ENCODE data around the gene TRAPPC2B.
A peak's percentile ranks its signal among the peaks of the same experiment; 100 is the strongest.

TRAPPC2B gene

GRCh38 chr19:57350877-57351805, 12.2 kb upstream of the TRAPPC2B start, which contains the start of gene ZNF304:
ZNF304 (plus strand) TSS chr19:57351271; CDS start chr19:57351665, 394 bp downstream.
- peak; percentile 90 to 95 for DNase-seq (ENCODE audit: low read depth in 1 of 2, low spot score in 1 of 2)
- H3K27ac ChIP-seq (replicated peaks), result peak within 1 kb of the TSS; percentile 73
- TF ChIP-seq GABPA (IDR thresholded peaks at IDR 0.05; ENCODE audit: low read depth), result peak; percentile 27; the same call in 1 of the 2 replicates
- no peak for TF ChIP-seq SPI1 (IDR thresholded peaks at IDR 0.05; ENCODE audit: borderline replicate concordance, low read depth)
- peak; percentile 53; the same call in 1 of the 2 replicates for TF ChIP-seq POLR2AphosphoS5 (IDR thresholded peaks at IDR 0.05; ENCODE audit: low read depth)
- TF ChIP-seq, protein P1, sequence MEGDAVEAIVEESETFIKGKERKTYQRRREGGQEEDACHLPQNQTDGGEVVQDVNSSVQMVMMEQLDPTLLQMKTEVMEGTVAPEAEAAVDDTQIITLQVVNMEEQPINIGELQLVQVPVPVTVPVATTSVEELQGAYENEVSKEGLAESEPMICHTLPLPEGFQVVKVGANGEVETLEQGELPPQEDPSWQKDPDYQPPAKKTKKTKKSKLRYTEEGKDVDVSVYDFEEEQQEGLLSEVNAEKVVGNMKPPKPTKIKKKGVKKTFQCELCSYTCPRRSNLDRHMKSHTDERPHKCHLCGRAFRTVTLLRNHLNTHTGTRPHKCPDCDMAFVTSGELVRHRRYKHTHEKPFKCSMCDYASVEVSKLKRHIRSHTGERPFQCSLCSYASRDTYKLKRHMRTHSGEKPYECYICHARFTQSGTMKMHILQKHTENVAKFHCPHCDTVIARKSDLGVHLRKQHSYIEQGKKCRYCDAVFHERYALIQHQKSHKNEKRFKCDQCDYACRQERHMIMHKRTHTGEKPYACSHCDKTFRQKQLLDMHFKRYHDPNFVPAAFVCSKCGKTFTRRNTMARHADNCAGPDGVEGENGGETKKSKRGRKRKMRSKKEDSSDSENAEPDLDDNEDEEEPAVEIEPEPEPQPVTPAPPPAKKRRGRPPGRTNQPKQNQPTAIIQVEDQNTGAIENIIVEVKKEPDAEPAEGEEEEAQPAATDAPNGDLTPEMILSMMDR (IDR thresholded peaks at IDR 0.05; ENCODE audit: insufficient read depth, low read length), result no peak
- no peak for TF ChIP-seq REST (IDR thresholded peaks at IDR 0.05; ENCODE audit: insufficient replicate concordance, low read depth)
- H3K27me3 ChIP-seq (ENCODE audit: insufficient read depth, poor library complexity, severe bottlenecking), result no peaks in the 10 kb centered on the region
- H3K4me3 ChIP-seq (replicated peaks; ENCODE audit: insufficient read depth, low read length), result peak within 1 kb of the TSS; percentile 95

GRCh38 chr19:57351867-57352266, 11.5 kb upstream of the TRAPPC2B start:
- peak overlapping the region; percentile 73 for H3K27ac ChIP-seq (replicated peaks)
- TF ChIP-seq POLR2AphosphoS5 (IDR thresholded peaks at IDR 0.05; ENCODE audit: low read depth), result no peak
- TF ChIP-seq, protein P1 (IDR thresholded peaks at IDR 0.05; ENCODE audit: insufficient read depth, low read length), result no peak
- no peak for TF ChIP-seq GABPA (IDR thresholded peaks at IDR 0.05; ENCODE audit: low read depth)
- TF ChIP-seq SPI1 (IDR thresholded peaks at IDR 0.05; ENCODE audit: borderline replicate concordance, low read depth), result no peak
- TF ChIP-seq REST (IDR thresholded peaks at IDR 0.05; ENCODE audit: insufficient replicate concordance, low read depth), result no peak
- DNase-seq (ENCODE audit: low read depth in 1 of 2, low spot score in 1 of 2), result no peak
- H3K4me3 ChIP-seq (replicated peaks; ENCODE audit: insufficient read depth, low read length), result peak overlapping the region; percentile 95
- no peaks in the 10 kb centered on the region for H3K27me3 ChIP-seq (ENCODE audit: insufficient read depth, poor library complexity, severe bottlenecking)

DNA sequence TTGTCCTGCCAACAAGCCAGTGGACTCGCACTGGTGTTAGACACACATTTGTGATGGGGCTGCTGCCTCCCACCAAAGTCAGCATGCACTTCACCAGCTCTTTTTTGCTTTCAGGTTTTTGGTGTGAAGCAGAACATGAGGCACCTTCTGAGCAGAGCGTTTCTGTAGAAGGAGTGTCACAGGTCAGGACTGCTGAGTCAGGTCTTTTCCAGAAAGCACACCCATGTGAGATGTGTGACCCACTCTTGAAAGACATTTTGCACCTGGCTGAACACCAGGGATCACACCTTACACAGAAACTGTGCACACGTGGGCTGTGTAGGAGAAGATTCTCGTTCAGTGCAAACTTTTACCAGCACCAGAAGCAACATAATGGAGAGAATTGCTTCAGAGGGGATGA, 7.4 kb upstream of the TRAPPC2B start:
- Histone ChIP-seq H3K4me3 (replicated peaks; ENCODE audit: insufficient read depth, low read length) (no peak overlapping the region), H3K27ac (replicated peaks) (no peak overlapping the region), H3K27me3 (ENCODE audit: insufficient read depth, poor library complexity, severe bottlenecking) (no peaks in the 10 kb centered on the region)
- TF ChIP-seq POLR2AphosphoS5 (IDR thresholded peaks at IDR 0.05; ENCODE audit: low read depth) (no peak), REST (IDR thresholded peaks at IDR 0.05; ENCODE audit: insufficient replicate concordance, low read depth) (no peak), GABPA (IDR thresholded peaks at IDR 0.05; ENCODE audit: low read depth) (no peak), SPI1 (IDR thresholded peaks at IDR 0.05; ENCODE audit: borderline replicate concordance, low read depth) (no peak)
- TF ChIP-seq, protein P1 (IDR thresholded peaks at IDR 0.05; ENCODE audit: insufficient read depth, low read length), result no peak
- DNase-seq (ENCODE audit: low read depth in 1 of 2, low spot score in 1 of 2), result no peak

All from HL-60 (cell line).